Astrocyte (in vitro differentiated cells and primary cell): ENCODE measurements around the gene PRKG1.

Experiments used
- CTCF ChIP-seq: IDR thresholded peaks from 2 replicates; pipeline ENCODE4 v1.5.1; 2011; ENCODE audit warnings: low read depth, mild to moderate bottlenecking, inconsistent platforms, low read length, moderate library complexity; ENCODE audit not compliant: insufficient read depth
- EZH2 ChIP-seq: IDR thresholded peaks from 2 replicates; pipeline ENCODE4 v1.6.1; 2012; ENCODE audit warnings: mild to moderate bottlenecking, low read length, inconsistent platforms; ENCODE audit not compliant: insufficient read depth

GRCh38 chr10:51786016-51786683 is 711.9 kb downstream of the PRKG1 start:
- TF ChIP-seq CTCF (no peak), EZH2 (no peak)
